H1 (cell line): ENCODE results near the gene MED31. TPM values are rescaled to one million over a fixed set of nuclear protein-coding genes. Genes with fewer than 3 reads are reported as not detected.
"Not testable (repeated sequence)": the region's sequence is repeated elsewhere in the genome, so short reads cannot be mapped to it uniquely, and the experiment has no call there.

Experiments
- CTCF ChIA-PET: fragments of 300-600 bp; sonication (Branson Sonifier 250); formaldehyde crosslinking; loops from one replicate; lab custom pipeline; 2021; ENCODE audit not compliant: partially characterized antibody; lab: Charles Lee
- POLR2A ChIA-PET: fragments of 300-600 bp; sonication (Branson Sonifier 250); formaldehyde crosslinking; loops from one replicate; lab custom pipeline; 2021; ENCODE audit warnings: inconsistent platforms; ENCODE audit not compliant: partially characterized antibody; lab: Charles Lee
- DNase-seq, 2 experiments: peaks; one replicate each; pipeline versions ENCODE4 v3.0.0 to v3.0.0-alpha.2; 2010 to 2022; ENCODE audit warnings: low spot score in 2 of 2, low read depth in 1 of 2, mixed read lengths in 1 of 2
- FAIRE-seq: peaks from 2 replicates; lab custom pipeline; 2011; peaks lifted over from hg19 to GRCh38; lab: Jason Lieb, UNC
- H2AFZ ChIP-seq: 2 replicates; pipeline ENCODE4 v1.8.1; 2012; ENCODE audit warnings: low read length, inconsistent platforms
- H2AK5ac ChIP-seq: 2 replicates; pipeline ENCODE4 v1.6.1; 2013; ENCODE audit warnings: low read depth, low read length
- H2BK120ac ChIP-seq: replicated peaks from 2 replicates; pipeline ENCODE3; 2013; ENCODE audit warnings: low read depth, low read length, inconsistent platforms
- H2BK12ac ChIP-seq: 2 replicates; pipeline ENCODE4 v1.6.1; 2013; ENCODE audit warnings: low read depth, low read length
- H2BK15ac ChIP-seq: 2 replicates; pipeline ENCODE4 v1.6.1; 2013; ENCODE audit warnings: low read length
- H2BK20ac ChIP-seq: 2 replicates; pipeline ENCODE4 v1.6.1; 2013; ENCODE audit warnings: low read length
- H2BK5ac ChIP-seq: 2 replicates; pipeline ENCODE4 v1.6.1; 2013; ENCODE audit warnings: low read depth, low read length
- H3K14ac ChIP-seq: 2 replicates; pipeline ENCODE4 v1.6.1; 2013; ENCODE audit warnings: inconsistent platforms; ENCODE audit not compliant: insufficient read length
- H3K18ac ChIP-seq: 2 replicates; pipeline ENCODE4 v1.6.1; 2013; ENCODE audit warnings: low read length; ENCODE audit errors: extremely low read depth
- H3K23ac ChIP-seq: 2 replicates; pipeline ENCODE4 v1.6.1; 2013; ENCODE audit warnings: inconsistent platforms; ENCODE audit not compliant: insufficient read length
- H3K23me2 ChIP-seq: 2 replicates; pipeline ENCODE4 v1.6.1; 2013; ENCODE audit warnings: low read depth, low read length
- H3K27ac ChIP-seq: 2 replicates; pipeline ENCODE4 v1.6.1; 2011; ENCODE audit warnings: low read depth, low read length, inconsistent platforms
- H3K27me3 ChIP-seq, 4 experiments: replicated peaks in 1 of 4; 1 replicate in 1 of 4; 2 replicates in 3 of 4; pipeline versions ENCODE4 v1.6.1 to v1.8.1; 2011 to 2013; ENCODE audit warnings: low read length in 3 of 4, mild to moderate bottlenecking in 3 of 4, inconsistent platforms in 2 of 4, mixed read lengths in 2 of 4, moderate library complexity in 1 of 4; ENCODE audit not compliant: control insufficient read depth in 3 of 4, insufficient read depth in 3 of 4; ENCODE audit errors: extremely low read depth in 1 of 4
- H3K36me3 ChIP-seq, 4 experiments: 2 replicates each; pipeline versions ENCODE4 v1.6.1 to v1.8.1; 2011 to 2013; ENCODE audit warnings: mild to moderate bottlenecking in 4 of 4, low read length in 3 of 4, moderate library complexity in 2 of 4, control low read depth in 1 of 4, inconsistent platforms in 1 of 4; ENCODE audit not compliant: insufficient read depth in 4 of 4, control insufficient read depth in 2 of 4
- H3K4ac ChIP-seq: replicated peaks from 2 replicates; pipeline ENCODE3; 2013; ENCODE audit warnings: low read length, low read depth, mixed read lengths, inconsistent platforms; ENCODE audit not compliant: insufficient read length
- H3K4me1 ChIP-seq, 4 experiments: replicated peaks in 1 of 4; 1 replicate in 1 of 4; 2 replicates in 3 of 4; pipeline versions ENCODE4 v1.6.1 to v1.8.1; 2011 to 2013; ENCODE audit warnings: low read length in 3 of 4, inconsistent platforms in 2 of 4, mixed read lengths in 1 of 4; ENCODE audit not compliant: insufficient read depth in 4 of 4, control insufficient read depth in 3 of 4
- H3K4me2 ChIP-seq, 2 experiments: 2 replicates each; pipeline versions ENCODE4 v1.6.1 to v1.8.1; 2011 to 2013; ENCODE audit warnings: low read depth in 2 of 2, low read length in 2 of 2, control low read depth in 1 of 2, inconsistent platforms in 1 of 2, mild to moderate bottlenecking in 1 of 2; ENCODE audit not compliant: insufficient read depth in 1 of 2
- H3K4me3 ChIP-seq, 4 experiments: fragments of 200-600, 300-600 bp in 1 of 4; sonication (generic), shearing (Covaris generic), sonication (Bioruptor Twin) in 1 of 4; 2 replicates each; pipeline versions ENCODE4 v1.5.1 to v1.8.1; 2011 to 2016; ENCODE audit warnings: low read length in 4 of 4, low read depth in 3 of 4, control low read depth in 2 of 4, inconsistent platforms in 2 of 4, mild to moderate bottlenecking in 2 of 4, mixed read lengths in 1 of 4, moderate library complexity in 1 of 4; ENCODE audit not compliant: insufficient read depth in 2 of 4; ENCODE audit errors: extremely low read depth in 1 of 4
- H3K56ac ChIP-seq: replicated peaks from 2 replicates; pipeline ENCODE3; 2013; ENCODE audit warnings: low read depth, mild to moderate bottlenecking, mixed read lengths, low read length, inconsistent platforms; ENCODE audit not compliant: insufficient read length
- H3K79me1 ChIP-seq: 2 replicates; pipeline ENCODE4 v1.6.1; 2013; ENCODE audit warnings: low read depth, low read length, control low read depth
- H3K79me2 ChIP-seq, 2 experiments: 2 replicates each; pipeline versions ENCODE4 v1.6.1 to v1.8.1; 2012 to 2013; ENCODE audit warnings: low read length in 2 of 2, mild to moderate bottlenecking in 2 of 2, inconsistent platforms in 1 of 2; ENCODE audit not compliant: insufficient read depth in 2 of 2, control insufficient read depth in 1 of 2
- H3K9ac ChIP-seq, 4 experiments: replicated peaks in 1 of 4; 1 replicate in 1 of 4; 2 replicates in 3 of 4; pipeline versions ENCODE4 v1.6.1 to v1.8.1; 2011 to 2013; ENCODE audit warnings: low read depth in 3 of 4, low read length in 3 of 4, control low read depth in 2 of 4, mild to moderate bottlenecking in 2 of 4, moderate library complexity in 2 of 4, inconsistent platforms in 1 of 4; ENCODE audit errors: extremely low read depth in 1 of 4
- H3K9me3 ChIP-seq, 2 experiments: 2 replicates each; pipeline versions ENCODE4 v1.6.1 to v1.8.1; 2012 to 2013; ENCODE audit warnings: mild to moderate bottlenecking in 2 of 2, moderate library complexity in 2 of 2, control low read depth in 1 of 2, inconsistent platforms in 1 of 2, low read depth in 1 of 2, low read length in 1 of 2, mixed read lengths in 1 of 2; ENCODE audit not compliant: insufficient read depth in 2 of 2
- H4K20me1 ChIP-seq, 2 experiments: replicated peaks in 1 of 2; 2 replicates each; pipeline versions ENCODE3 to v1.8.1; 2011 to 2013; ENCODE audit warnings: inconsistent platforms in 2 of 2, low read length in 2 of 2, mild to moderate bottlenecking in 1 of 2; ENCODE audit not compliant: insufficient read depth in 2 of 2, control insufficient read depth in 1 of 2
- H4K5ac ChIP-seq: 2 replicates; pipeline ENCODE4 v1.6.1; 2013; ENCODE audit warnings: low read length, low read depth, mixed read lengths, inconsistent platforms; ENCODE audit not compliant: insufficient read length
- H4K8ac ChIP-seq: 2 replicates; pipeline ENCODE4 v1.8.0; 2013; ENCODE audit warnings: mild to moderate bottlenecking, moderate library complexity, low read length, inconsistent platforms; ENCODE audit not compliant: insufficient read depth; ENCODE audit errors: extremely low read depth
- H4K91ac ChIP-seq: replicated peaks from 2 replicates; pipeline ENCODE3; 2013; ENCODE audit warnings: low read length, mixed read lengths, inconsistent platforms; ENCODE audit not compliant: insufficient read length
- ATF2 ChIP-seq: IDR thresholded peaks from 2 replicates; pipeline ENCODE4 v1.6.1; 2012; ENCODE audit warnings: low read length, inconsistent platforms
- WGBS, 2 experiments: shearing (Covaris generic) in 1 of 2; methylation state at CpG; one replicate each; pipeline versions ENCODE4 v1.1.6 to v1.1.7; 2013 to 2015; ENCODE audit warnings: low lambda C conversion rate in 2 of 2, mixed read lengths in 2 of 2, inconsistent platforms in 1 of 2, low coverage in 1 of 2, missing lambda C conversion rate in 1 of 2; ENCODE audit not compliant: insufficient replicate concordance in 2 of 2, insufficient coverage in 1 of 2, insufficient read length in 1 of 2; ENCODE audit errors: extremely low coverage in 1 of 2, missing lambda C conversion rate in 1 of 2; 5-methylcytosine and 5-hydroxymethylcytosine counted together
- polyA plus RNA-seq, 7 experiments: library from polyadenylated mRNA; depleted of rRNA in 3 of 7; stranded (reverse) in 5 of 7; unstranded in 2 of 7; fragments of >200 nt in 5 of 7; fragments of 200-250 nt in 2 of 7; gene quantifications; 1 replicate in 5 of 7; 2 replicates in 1 of 7; 4 replicates in 1 of 7; pipeline versions ENCODE4 v1.2.1 to v1.2.3, GENCODE V29; 2011 to 2013; ENCODE audit warnings: missing spikeins in 2 of 7, mixed read lengths in 2 of 7
- total RNA-seq: library from RNA; stranded (reverse); fragmentation: NEBNext Ultra II Directional; extraction: Animal tissue kit (Norgen Biotek cat#: 25700); gene quantifications from 2 replicates; pipeline ENCODE4 v1.2.1, GENCODE V29; 2021

MED31 gene
- total and polyA plus RNA-seq, 2 of the 8 experiments (the other 6 are each of a cell fraction or from before 2014, with no cell fraction given) = 4.6 to 12.3 TPM

GRCh38 chr17:6596081-6596480 is 55.3 kb downstream of the MED31 start (continued):
- TF ChIP-seq ATF2 = no peak

- H3K9me3 ChIP-seq, H2BK15ac ChIP-seq, H3K27ac ChIP-seq, DNase-seq, H3K4me1 ChIP-seq, H4K8ac ChIP-seq, FAIRE-seq, H3K27me3 ChIP-seq, H4K91ac ChIP-seq, H4K5ac ChIP-seq, H3K79me2 ChIP-seq, H2BK5ac ChIP-seq, H3K23me2 ChIP-seq, H3K23ac ChIP-seq, H3K14ac ChIP-seq, H2BK20ac ChIP-seq, H2BK120ac ChIP-seq, H3K4ac ChIP-seq, H4K20me1 ChIP-seq, H3K9ac ChIP-seq, H2AK5ac ChIP-seq, H3K18ac ChIP-seq, H3K79me1 ChIP-seq, CTCF ChIA-PET, H3K56ac ChIP-seq, H2BK12ac ChIP-seq, H2AFZ ChIP-seq, POLR2A ChIA-PET, H3K4me3 ChIP-seq, H3K4me2 ChIP-seq: not testable (repeated sequence)
- WGBS, 2 experiments = 94% methylated on average over 14 of the region's 14 CpGs; no CpG with 5 or more reads in 1 of the 2 experiments
- peaks cover 15 to 59% (median 29%) of the 10 kb centered on the region in 4 experiments for H3K36me3 ChIP-seq
Observed at GRCh38 chr17:6593371-6593770, 58.0 kb downstream of the MED31 start.
